Tibial nerve (tissue), 4 donors: Measurements from ENCODE around the gene CTNNA2. TPM values are rescaled to one million over a fixed set of nuclear protein-coding genes. Genes with fewer than 3 reads are reported as not detected.

Experiments
- DNase-seq, 2 donors: peaks; one replicate each; pipeline ENCODE4 v3.0.0-alpha.2; 2019; ENCODE audit warnings: low spot score in 2 of 2
- H3K27ac ChIP-seq, 4 donors: fragments of 200-600 bp; sonication (generic) in 3 of 4; one replicate each; pipeline ENCODE4 v1.5.1; 2017 to 2019; ENCODE audit warnings: mild to moderate bottlenecking in 1 of 4
- H3K27me3 ChIP-seq, 2 donors: fragments of 200-600 bp; sonication (generic) in 1 of 2; one replicate each; pipeline versions ENCODE4 v1.5.1 to v1.6.0; 2017 to 2019
- H3K36me3 ChIP-seq, 3 donors: fragments of 200-600 bp; sonication (generic); one replicate each; pipeline ENCODE4 v1.5.1; 2018 to 2019
- H3K4me1 ChIP-seq, 4 donors: fragments of 200-600 bp; sonication (generic) in 3 of 4; one replicate each; pipeline ENCODE4 v1.5.1; 2017 to 2019
- H3K4me3 ChIP-seq, 4 donors: fragments of 200-600 bp; sonication (generic) in 3 of 4; one replicate each; pipeline ENCODE4 v1.5.1; 2017 to 2019; ENCODE audit warnings: mild to moderate bottlenecking in 1 of 4, moderate library complexity in 1 of 4
- H3K9me3 ChIP-seq, 4 donors: fragments of 200-600 bp; sonication (generic) in 3 of 4; one replicate each; pipeline ENCODE4 v1.5.1; 2017 to 2019
- EP300 ChIP-seq, 2 donors: sonication (generic); formaldehyde crosslinking; IDR thresholded peaks; one replicate each; pipeline ENCODE4 v1.6.1; 2017; ENCODE audit warnings: antibody characterized with exemption in 2 of 2, mild to moderate bottlenecking in 1 of 2
- POLR2A ChIP-seq, 2 donors: fragments of 450-650 bp; IDR thresholded peaks; one replicate each; pipeline ENCODE4 v1.6.1; 2017; ENCODE audit warnings: antibody characterized with exemption in 2 of 2, mild to moderate bottlenecking in 2 of 2, moderate library complexity in 2 of 2
- WGBS, 2 donors: methylation state at CpG; one replicate each; pipeline ENCODE4 v1.1.5; 2018; 5-methylcytosine and 5-hydroxymethylcytosine counted together
- total RNA-seq, 4 donors: library from RNA; depleted of rRNA; stranded (reverse); fragments of >200 nt; gene quantifications; one replicate each; pipeline ENCODE4 v1.1.0, GENCODE V29; 2016
- TF ChIP-seq, protein P1 (sequence below), 5 experiments: fragments of 200-600 bp in 3 of 5; fragments of 450-650 bp in 2 of 5; sonication (generic) in 3 of 5; IDR thresholded peaks; one replicate each; pipeline ENCODE4 v1.5.1; 2016 to 2019; ENCODE audit warnings: antibody characterized with exemption in 5 of 5, mild to moderate bottlenecking in 3 of 5, moderate library complexity in 2 of 5

CTNNA2 gene
- total RNA-seq, 4 donors from 2014 or later = 0.39 to 3.3 (median 0.75) TPM

DNA sequence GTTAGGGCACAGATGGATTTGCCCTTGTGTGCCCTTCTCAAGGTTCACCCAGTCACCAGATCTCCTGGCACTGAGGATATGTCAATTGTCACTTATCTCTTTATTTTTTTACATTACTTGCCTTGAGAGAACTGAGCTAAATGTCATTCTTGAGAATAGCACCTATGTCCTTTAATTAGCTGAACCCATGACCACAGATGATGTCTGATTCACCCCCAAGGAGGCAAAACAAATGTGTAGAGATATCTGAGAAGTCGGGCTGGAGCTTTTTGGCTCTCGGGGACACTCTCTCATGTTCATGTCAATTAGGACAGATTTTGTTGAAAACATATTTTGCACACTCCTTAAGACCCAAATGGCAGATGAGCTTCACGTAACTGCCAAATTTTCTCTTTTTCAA, 963.1 kb downstream of the CTNNA2 start:
- peak overlapping the region in 3 of 4 donors; percentile 4 to 66 (median 65) for H3K27ac ChIP-seq
- H3K4me1 ChIP-seq = peaks cover 0 to 6% (median 0%) of the 10 kb centered on the region in 4 donors
- no peaks in the 10 kb centered on the region for H3K9me3 ChIP-seq
- H3K4me3 ChIP-seq = peak overlapping the region in 1 of 4 donors; percentile 6
- no peaks in the 10 kb centered on the region for H3K27me3 ChIP-seq
- TF ChIP-seq POLR2A (IDR thresholded peaks at IDR 0.05) = no peak
- TF ChIP-seq, protein P1, sequence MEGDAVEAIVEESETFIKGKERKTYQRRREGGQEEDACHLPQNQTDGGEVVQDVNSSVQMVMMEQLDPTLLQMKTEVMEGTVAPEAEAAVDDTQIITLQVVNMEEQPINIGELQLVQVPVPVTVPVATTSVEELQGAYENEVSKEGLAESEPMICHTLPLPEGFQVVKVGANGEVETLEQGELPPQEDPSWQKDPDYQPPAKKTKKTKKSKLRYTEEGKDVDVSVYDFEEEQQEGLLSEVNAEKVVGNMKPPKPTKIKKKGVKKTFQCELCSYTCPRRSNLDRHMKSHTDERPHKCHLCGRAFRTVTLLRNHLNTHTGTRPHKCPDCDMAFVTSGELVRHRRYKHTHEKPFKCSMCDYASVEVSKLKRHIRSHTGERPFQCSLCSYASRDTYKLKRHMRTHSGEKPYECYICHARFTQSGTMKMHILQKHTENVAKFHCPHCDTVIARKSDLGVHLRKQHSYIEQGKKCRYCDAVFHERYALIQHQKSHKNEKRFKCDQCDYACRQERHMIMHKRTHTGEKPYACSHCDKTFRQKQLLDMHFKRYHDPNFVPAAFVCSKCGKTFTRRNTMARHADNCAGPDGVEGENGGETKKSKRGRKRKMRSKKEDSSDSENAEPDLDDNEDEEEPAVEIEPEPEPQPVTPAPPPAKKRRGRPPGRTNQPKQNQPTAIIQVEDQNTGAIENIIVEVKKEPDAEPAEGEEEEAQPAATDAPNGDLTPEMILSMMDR (IDR thresholded peaks at IDR 0.05) = no peak
- TF ChIP-seq EP300 (IDR thresholded peaks at IDR 0.05) = no peak
- WGBS, 2 donors = 51 to 53% methylated on average over 3 of the region's 3 CpGs
- DNase-seq = no peak
- H3K36me3 ChIP-seq = no peaks in the 10 kb centered on the region

DNA sequence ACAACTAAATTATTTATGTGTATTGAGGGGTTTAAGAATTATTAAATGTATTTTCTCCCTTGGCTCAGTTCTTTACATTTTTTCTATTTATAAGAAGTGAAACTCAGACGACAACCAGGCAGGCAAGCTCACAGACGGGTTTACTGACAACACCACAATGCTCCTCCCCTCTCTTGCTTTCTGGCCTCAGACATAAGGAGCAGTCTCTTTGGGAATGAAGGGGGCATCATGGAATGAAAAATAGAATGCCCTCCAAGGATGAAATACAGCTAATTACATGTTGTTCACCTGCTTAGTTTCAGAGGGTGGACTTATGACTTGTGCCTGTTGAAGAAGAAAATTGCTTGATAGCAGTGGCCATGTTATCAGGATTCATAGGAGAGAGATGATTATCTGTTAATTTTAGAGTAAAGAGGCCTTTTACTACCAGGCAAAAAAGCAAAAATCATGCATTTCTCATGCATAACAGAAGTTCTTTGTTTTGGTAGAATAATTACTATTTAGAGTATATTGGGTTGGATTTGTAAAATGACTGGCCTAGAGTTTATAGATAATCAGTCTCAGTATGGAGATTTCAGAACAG, 963.8 kb downstream of the CTNNA2 start:
- Histone ChIP-seq H3K27me3 (no peaks in the 10 kb centered on the region), H3K9me3 (no peaks in the 10 kb centered on the region), H3K36me3 (no peaks in the 10 kb centered on the region), H3K4me3 (peak overlapping the region in 1 of 4 donors; percentile 6), H3K4me1 (peaks cover 0 to 6% (median 0%) of the 10 kb centered on the region in 4 donors), H3K27ac (peak overlapping the region; percentile 9 to 66 (median 42))
- DNase-seq = no peak
- TF ChIP-seq, protein P1 (IDR thresholded peaks at IDR 0.05) = no peak
- TF ChIP-seq POLR2A (IDR thresholded peaks at IDR 0.05) = no peak
- no peak for TF ChIP-seq EP300 (IDR thresholded peaks at IDR 0.05)
- 33 to 41% methylated on average over 2 of the region's 2 CpGs for WGBS, 2 donors

DNA sequence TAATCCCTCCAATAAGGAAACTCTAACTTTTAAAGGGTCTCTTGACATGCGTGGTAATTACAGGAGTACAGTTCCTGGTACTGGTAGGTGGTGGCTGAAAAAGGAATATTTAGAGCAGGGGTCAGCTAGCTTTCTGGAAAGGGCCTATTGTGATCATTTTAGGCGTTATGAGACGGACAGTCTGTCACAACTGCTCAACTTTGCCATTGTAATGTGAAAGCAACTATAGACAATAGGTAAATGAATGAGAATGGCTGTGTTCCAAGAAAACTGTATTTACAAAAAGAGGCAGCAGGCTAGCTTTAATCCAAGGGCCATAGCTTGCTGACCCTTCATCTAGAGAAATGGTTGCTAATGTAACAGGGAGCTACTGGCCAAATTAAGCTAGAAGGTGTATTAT, 969.4 kb downstream of the CTNNA2 start:
- no peaks in the 10 kb centered on the region for H3K9me3 ChIP-seq
- no peaks in the 10 kb centered on the region for H3K27me3 ChIP-seq
- H3K4me1 ChIP-seq = no peaks in the 10 kb centered on the region
- TF ChIP-seq, protein P1 (IDR thresholded peaks at IDR 0.05) = no peak
- no peak for TF ChIP-seq POLR2A (IDR thresholded peaks at IDR 0.05)
- no peak for TF ChIP-seq EP300 (IDR thresholded peaks at IDR 0.05)
- H3K27ac ChIP-seq = no peak overlapping the region
- no peak overlapping the region for H3K4me3 ChIP-seq
- DNase-seq = no peak
- no peaks in the 10 kb centered on the region for H3K36me3 ChIP-seq
- WGBS, 2 donors = 42 to 48% methylated on average over 3 of the region's 3 CpGs

DNA sequence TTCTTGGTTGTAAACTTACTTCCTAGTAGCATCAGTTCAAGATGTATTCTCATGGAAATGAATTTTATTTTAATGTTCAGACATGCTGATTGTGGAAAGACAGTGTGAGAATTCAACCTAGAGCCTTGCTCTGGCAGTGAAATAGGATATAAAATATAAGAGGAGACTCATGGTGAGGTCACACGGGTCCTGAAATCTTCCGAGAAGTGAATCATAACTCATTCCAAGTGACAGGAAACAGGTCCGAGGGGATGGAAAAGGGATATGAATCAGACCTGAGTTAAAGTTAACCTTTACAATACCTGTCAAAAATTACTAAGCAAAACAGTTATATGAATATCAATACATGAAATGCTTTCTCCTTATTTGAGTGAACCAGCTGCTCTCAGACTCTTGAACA, 976.9 kb downstream of the CTNNA2 start:
- Histone ChIP-seq H3K27me3 (no peaks in the 10 kb centered on the region), H3K4me1 (no peaks in the 10 kb centered on the region), H3K27ac (no peak overlapping the region), H3K9me3 (no peaks in the 10 kb centered on the region), H3K36me3 (no peaks in the 10 kb centered on the region), H3K4me3 (no peak overlapping the region)
- TF ChIP-seq EP300 (IDR thresholded peaks at IDR 0.05) (no peak), POLR2A (IDR thresholded peaks at IDR 0.05) (no peak)
- TF ChIP-seq, protein P1 (IDR thresholded peaks at IDR 0.05) = no peak
- WGBS, 2 donors = 27 to 41% methylated on average over 3 of the region's 3 CpGs
- no peak for DNase-seq

DNA sequence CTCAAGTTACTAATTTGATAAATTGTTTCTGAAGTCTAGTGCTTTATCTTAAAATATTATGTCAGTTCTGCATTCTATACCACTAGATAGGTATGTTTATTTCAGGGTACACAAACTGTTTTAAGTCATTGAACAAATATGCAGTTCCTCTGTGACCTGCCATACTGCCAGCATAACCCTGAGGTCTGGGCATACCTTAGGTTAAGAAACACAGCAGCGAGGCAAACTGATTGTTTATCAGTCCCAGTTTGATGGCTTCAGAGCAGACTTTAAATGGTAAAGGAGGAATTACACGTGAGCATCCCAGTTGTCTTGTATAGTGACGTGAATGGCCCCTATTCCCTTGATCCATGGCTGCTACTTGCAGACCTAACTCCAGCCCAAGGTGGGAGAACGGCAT, 978.1 kb downstream of the CTNNA2 start:
- TF ChIP-seq, protein P1 (IDR thresholded peaks at IDR 0.05) = no peak
- TF ChIP-seq POLR2A (IDR thresholded peaks at IDR 0.05) (no peak), EP300 (IDR thresholded peaks at IDR 0.05) (no peak)
- WGBS, 2 donors = 87 to 92% methylated on average over 4 of the region's 4 CpGs

More for the DNA sequence above, 978.1 kb downstream of the CTNNA2 start:
- H3K27me3 ChIP-seq = no peaks in the 10 kb centered on the region
- no peaks in the 10 kb centered on the region for H3K4me1 ChIP-seq
- no peak overlapping the region for H3K27ac ChIP-seq
- H3K36me3 ChIP-seq = no peaks in the 10 kb centered on the region
- no peaks in the 10 kb centered on the region for H3K9me3 ChIP-seq
- H3K4me3 ChIP-seq = no peak overlapping the region
- DNase-seq = no peak
